ENCODE measurements around the gene HOOK2. TPM values are rescaled to one million over a fixed set of nuclear protein-coding genes. Genes with fewer than 3 reads are reported as not detected.

HOOK2 gene
- total RNA-seq, 1 experiment from 2014 or later, result 96.3 TPM

- H3K4me3 ChIP-seq (replicated peaks in 1 of 2; ENCODE audit: low read depth in 1 of 2, low read length in 2 of 2), result peak overlapping the region; percentile 93 to 97
Measured at GRCh38 chr19:12802267-12803106, 27.1 kb upstream of the HOOK2 start.

DNA sequence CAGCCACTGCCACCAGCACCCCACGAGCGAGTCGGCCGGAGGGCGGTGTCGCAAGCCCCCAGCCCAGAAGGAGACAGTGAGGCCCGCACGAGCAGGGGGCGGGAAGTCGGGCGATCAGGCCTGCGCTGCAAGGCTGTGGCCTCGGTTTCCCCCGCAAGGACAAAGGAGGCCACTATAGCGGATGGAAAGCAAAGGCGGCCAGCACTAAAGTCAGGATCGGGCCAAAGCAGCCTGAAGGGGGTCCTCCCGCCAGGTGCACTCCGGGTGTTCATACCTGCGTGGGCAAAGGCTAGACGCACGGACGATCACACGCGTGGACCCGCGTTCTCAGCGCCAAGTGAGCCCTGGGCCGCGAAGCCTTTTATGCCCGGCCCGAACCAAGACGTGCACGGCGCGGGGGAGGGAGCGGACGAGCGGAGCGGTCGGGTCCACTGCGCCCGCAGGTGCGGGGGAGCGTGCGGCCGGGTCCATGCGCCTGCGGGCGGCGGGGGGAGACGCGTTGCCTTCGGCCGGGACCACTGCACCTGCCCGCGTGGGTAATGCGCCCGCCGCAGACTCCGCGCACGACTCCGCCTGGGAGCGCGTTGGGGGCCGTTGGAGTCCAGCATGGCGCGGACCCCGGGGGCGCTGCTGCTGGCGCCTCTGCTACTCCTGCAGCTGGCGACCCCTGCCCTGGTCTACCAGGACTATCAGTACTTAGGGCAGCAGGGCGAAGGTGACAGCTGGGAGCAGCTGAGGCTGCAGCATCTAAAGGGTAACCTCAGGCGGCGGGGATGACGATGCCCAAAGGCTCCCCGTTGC is 26.3 kb upstream of the HOOK2 start, which contains the start of the genes PRDX2 and THSD8:
Gene PRDX2 (minus strand): TSS at position 335 of the 801 bp plus-strand sequence. CDS start 539 bp downstream, outside the sequence.
Gene THSD8 (plus strand): TSS at position 604 of the 801 bp plus-strand sequence. CDS start 3 bp downstream, at position 607.
- Histone ChIP-seq H3K79me2 (ENCODE audit: insufficient read depth, low read length) (peaks cover 26% of the 10 kb centered on the region), H3K9ac (ENCODE audit: low read length) (peak within 1 kb of the TSS; percentile 94), H4K20me1 (ENCODE audit: insufficient read depth) (no peaks in the 10 kb centered on the region), H3K4me2 (ENCODE audit: low read length) (peak within 1 kb of the TSS; percentile 100), H2AFZ (ENCODE audit: low read depth, low read length, poor library complexity, severe bottlenecking) (peak within 1 kb of the TSS; percentile 61), H3K27me3 (ENCODE audit: insufficient read depth, low read length) (no peaks in the 10 kb centered on the region), H3K4me1 (ENCODE audit: control insufficient read depth in 1 of 2, insufficient read depth in 2 of 2, low read length in 2 of 2) (peaks cover 14 to 38% of the 10 kb centered on the region in 2 experiments; a peak in 3 of 4 replicates), H3K9me3 (ENCODE audit: control insufficient read depth in 1 of 2, insufficient read depth in 1 of 2, low read depth in 1 of 2, low read length in 2 of 2) (no peaks in the 10 kb centered on the region), H3K36me3 (ENCODE audit: control insufficient read depth in 1 of 2, insufficient read depth in 2 of 2, low read length in 2 of 2) (peaks cover 4 to 19% of the 10 kb centered on the region in 2 experiments; a peak in 3 of 4 replicates), H3K27ac (ENCODE audit: low read depth, low read length) (peak within 1 kb of the TSS; percentile 86), H3K9me2 (ENCODE audit: insufficient read depth) (no peaks in the 10 kb centered on the region), H3K4me3 (replicated peaks in 1 of 2; ENCODE audit: low read depth in 1 of 2, low read length in 2 of 2) (peak within 1 kb of the TSS; percentile 93 to 97)
- ChIA-PET RAD21 (ENCODE audit: low non-redundant PET in 1 of 2, low total read pairs in 2 of 2, uncharacterized antibody in 2 of 2, unreplicated experiment in 2 of 2) (no interaction called here), POLR2A (interaction anchor here (0.7 to 2.3 kb wide), 5 partner anchors 9 to 121 kb away, joined by 3 to 19 read pairs (median 3); partner anchors contain the start of genes JUNB and RTBDN), CTCF (interaction anchor here (1.1 to 1.6 kb wide), 3 partner anchors 27 to 41 kb away, joined by 3 to 4 read pairs (median 4); partner anchors contain the start of gene HOOK2)
- intact Hi-C loops (cut with micrococcal nuclease), result loop anchor here (5.0 kb wide), 1 partner anchor 36 kb away; the partner anchor contains the start of gene MAST1
- ATAC-seq, result peak; percentile 69
- BruUV-seq (replicated peaks), result no TSS peak
- no peak for DNase-seq (ENCODE audit: low read depth, low spot score)
- TF ChIP-seq POLR2A (IDR thresholded peaks at IDR 0.05; ENCODE audit: borderline replicate concordance, extremely low read depth, insufficient read depth, insufficient read length) (peak; percentile 99), ATF3 (IDR thresholded peaks at IDR 0.05) (no peak), JUND (IDR thresholded peaks at IDR 0.05) (peak; percentile 94), SIN3A (IDR thresholded peaks at IDR 0.05; ENCODE audit: low read depth) (peak; percentile 96), EZH2phosphoT487 (IDR thresholded peaks at IDR 0.05; ENCODE audit: borderline replicate concordance) (no peak), FOSL1 (IDR thresholded peaks at IDR 0.05; ENCODE audit: low read depth) (no peak), EGR1 (IDR thresholded peaks at IDR 0.05; ENCODE audit: low read depth) (peak; percentile 77), ZFX (IDR thresholded peaks at IDR 0.05) (peak; percentile 96), SP1 (IDR thresholded peaks at IDR 0.05; ENCODE audit: low read depth) (peak; percentile 93), ZNF274 (IDR thresholded peaks at IDR 0.05; ENCODE audit: low read depth, low read length) (no peak), ELF1 (IDR thresholded peaks at IDR 0.05; ENCODE audit: borderline replicate concordance, low read depth) (no peak), CEBPB (IDR thresholded peaks at IDR 0.05; ENCODE audit: low read depth) (no peak)
- TF ChIP-seq, protein P1, sequence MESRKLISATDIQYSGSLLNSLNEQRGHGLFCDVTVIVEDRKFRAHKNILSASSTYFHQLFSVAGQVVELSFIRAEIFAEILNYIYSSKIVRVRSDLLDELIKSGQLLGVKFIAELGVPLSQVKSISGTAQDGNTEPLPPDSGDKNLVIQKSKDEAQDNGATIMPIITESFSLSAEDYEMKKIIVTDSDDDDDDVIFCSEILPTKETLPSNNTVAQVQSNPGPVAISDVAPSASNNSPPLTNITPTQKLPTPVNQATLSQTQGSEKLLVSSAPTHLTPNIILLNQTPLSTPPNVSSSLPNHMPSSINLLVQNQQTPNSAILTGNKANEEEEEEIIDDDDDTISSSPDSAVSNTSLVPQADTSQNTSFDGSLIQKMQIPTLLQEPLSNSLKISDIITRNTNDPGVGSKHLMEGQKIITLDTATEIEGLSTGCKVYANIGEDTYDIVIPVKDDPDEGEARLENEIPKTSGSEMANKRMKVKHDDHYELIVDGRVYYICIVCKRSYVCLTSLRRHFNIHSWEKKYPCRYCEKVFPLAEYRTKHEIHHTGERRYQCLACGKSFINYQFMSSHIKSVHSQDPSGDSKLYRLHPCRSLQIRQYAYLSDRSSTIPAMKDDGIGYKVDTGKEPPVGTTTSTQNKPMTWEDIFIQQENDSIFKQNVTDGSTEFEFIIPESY (IDR thresholded peaks at IDR 0.05; ENCODE audit: extremely low read depth, insufficient replicate concordance, low read length), result no peak

More at GRCh38 chr19:12802267-12803106, 27.1 kb upstream of the HOOK2 start:
- TF ChIP-seq YY1 (IDR thresholded peaks at IDR 0.05; ENCODE audit: extremely low read depth, insufficient replicate concordance, low read depth, low read length) (no peak), SIN3A (IDR thresholded peaks at IDR 0.05; ENCODE audit: low read depth) (no peak), ZFX (IDR thresholded peaks at IDR 0.05) (no peak), CBX3 (IDR thresholded peaks at IDR 0.05; ENCODE audit: low read depth) (no peak), EZH2phosphoT487 (IDR thresholded peaks at IDR 0.05; ENCODE audit: borderline replicate concordance) (no peak), TCF7L2 (IDR thresholded peaks at IDR 0.05; ENCODE audit: borderline replicate concordance, extremely low read depth, insufficient read depth, insufficient read length) (no peak)
- H2AFZ ChIP-seq (ENCODE audit: low read depth, low read length, poor library complexity, severe bottlenecking), result peak overlapping the region; percentile 61
- peak overlapping the region; percentile 86 for H3K27ac ChIP-seq (ENCODE audit: low read depth, low read length)
- no TSS peak for BruUV-seq (replicated peaks)
- ATAC-seq, result no peak
- peak overlapping the region; percentile 100 for H3K4me2 ChIP-seq (ENCODE audit: low read length)
- peak overlapping the region; percentile 94 for H3K9ac ChIP-seq (ENCODE audit: low read length)
- peaks cover 4 to 19% of the 10 kb centered on the region in 2 experiments; a peak in 3 of 4 replicates for H3K36me3 ChIP-seq (ENCODE audit: control insufficient read depth in 1 of 2, insufficient read depth in 2 of 2, low read length in 2 of 2)
- peaks cover 20 to 42% of the 10 kb centered on the region in 2 experiments; a peak in 3 of 4 replicates for H3K4me1 ChIP-seq (ENCODE audit: control insufficient read depth in 1 of 2, insufficient read depth in 2 of 2, low read length in 2 of 2)
- ChIA-PET POLR2A (interaction anchor here (0.7 to 2.3 kb wide), 4 partner anchors 10 to 121 kb away, joined by 3 to 19 read pairs (median 4); partner anchors contain the start of genes JUNB and RTBDN), CTCF (interaction anchor here (1.6 kb wide), 1 partner anchor 42 kb away, joined by 4 read pairs; no protein-coding TSS in a partner anchor), RAD21 (ENCODE audit: low non-redundant PET in 1 of 2, low total read pairs in 2 of 2, uncharacterized antibody in 2 of 2, unreplicated experiment in 2 of 2) (no interaction called here)
- H4K20me1 ChIP-seq (ENCODE audit: insufficient read depth), result no peaks in the 10 kb centered on the region
- intact Hi-C loops (cut with micrococcal nuclease), result loop anchor here (5.0 kb wide), 1 partner anchor 35 kb away; the partner anchor contains the start of gene MAST1
- no peaks in the 10 kb centered on the region for H3K27me3 ChIP-seq (ENCODE audit: insufficient read depth, low read length)
- H3K9me2 ChIP-seq (ENCODE audit: insufficient read depth), result no peaks in the 10 kb centered on the region
- H3K9me3 ChIP-seq (ENCODE audit: control insufficient read depth in 1 of 2, insufficient read depth in 1 of 2, low read depth in 1 of 2, low read length in 2 of 2), result no peaks in the 10 kb centered on the region
- H3K79me2 ChIP-seq (ENCODE audit: insufficient read depth, low read length), result peaks cover 35% of the 10 kb centered on the region
- DNase-seq (ENCODE audit: low read depth, low spot score), result no peak

All from HCT116 (cell line).